Endothelial cell of umbilical vein (primary cell): Measurements from ENCODE around the gene CHI3L1. TPM values are rescaled to one million over a fixed set of nuclear protein-coding genes. Genes with fewer than 3 reads are reported as not detected.

Experiments used
- BruUV-seq: library from RNA; stranded (reverse); fragments of 400-500 nt; replicated peaks from 2 replicates; lab custom pipeline; 2021; lab: Mats Ljungman, UMichigan
- CTCF ChIA-PET: fragments of 300-600, 350-600 bp; sonication (Branson Sonifier 250); formaldehyde crosslinking; loops from one replicate; lab custom pipeline; 2021; ENCODE audit warnings: antibody characterized with exemption, inconsistent platforms; lab: Charles Lee
- POLR2A ChIA-PET: fragments of 300-600, 350-600 bp; sonication (Branson Sonifier 250); formaldehyde crosslinking; loops from one replicate; lab custom pipeline; 2021; ENCODE audit warnings: antibody characterized with exemption, inconsistent platforms; lab: Charles Lee
- DNase-seq: peaks from one replicate; pipeline ENCODE4 v3.0.0-alpha.2; 2011; ENCODE audit warnings: low read depth, low spot score
- FAIRE-seq: peaks from 2 replicates; lab custom pipeline; 2011; peaks lifted over from hg19 to GRCh38; lab: Jason Lieb, UNC
- H2AFZ ChIP-seq: 2 replicates; pipeline ENCODE4 v1.6.0; 2012; ENCODE audit warnings: low read depth, low read length, control low read depth, inconsistent platforms
- H3K27ac ChIP-seq: 2 replicates; pipeline ENCODE4 v1.5.1; 2011; ENCODE audit warnings: low read depth, mild to moderate bottlenecking, control low read depth, low read length, moderate library complexity; ENCODE audit not compliant: insufficient read depth
- H3K27me3 ChIP-seq, 2 experiments: 2 replicates each; pipeline versions ENCODE4 v1.6.0 to v1.6.1; 2011; ENCODE audit warnings: low read length in 2 of 2, mixed read lengths in 1 of 2; ENCODE audit not compliant: control insufficient read depth in 2 of 2, insufficient read depth in 2 of 2
- H3K36me3 ChIP-seq, 2 experiments: 2 replicates in 1 of 2; 3 replicates in 1 of 2; pipeline ENCODE4 v1.5.1; 2011; ENCODE audit warnings: low read length in 2 of 2, mild to moderate bottlenecking in 1 of 2, moderate library complexity in 1 of 2; ENCODE audit not compliant: control insufficient read depth in 2 of 2, insufficient read depth in 2 of 2; ENCODE audit errors: extremely low read depth in 1 of 2
- H3K4me1 ChIP-seq: 3 replicates; pipeline ENCODE4 v1.5.1; 2011; ENCODE audit warnings: mild to moderate bottlenecking, low read length; ENCODE audit not compliant: control insufficient read depth, insufficient read depth; ENCODE audit errors: extremely low read depth
- H3K4me2 ChIP-seq: 2 replicates; pipeline ENCODE4 v1.6.1; 2011; ENCODE audit warnings: low read length, control low read depth, mixed read lengths; ENCODE audit not compliant: insufficient read depth
- H3K4me3 ChIP-seq, 3 experiments: fragments of 200-600 bp in 1 of 3; sonication (generic), shearing (Covaris generic) in 1 of 3; replicated peaks in 1 of 3; 2 replicates each; pipeline ENCODE4 v1.5.1; 2011 to 2016; ENCODE audit warnings: control low read depth in 3 of 3, low read length in 3 of 3, mild to moderate bottlenecking in 2 of 3, inconsistent platforms in 1 of 3, low read depth in 1 of 3, moderate library complexity in 1 of 3; ENCODE audit not compliant: insufficient read depth in 1 of 3
- H3K79me2 ChIP-seq: 2 replicates; pipeline ENCODE4 v1.6.0; 2012; ENCODE audit warnings: low read length, inconsistent platforms; ENCODE audit not compliant: control insufficient read depth, insufficient read depth
- H3K9ac ChIP-seq: replicated peaks from 2 replicates; pipeline ENCODE3; 2011; ENCODE audit warnings: low read length, control low read depth; ENCODE audit not compliant: insufficient read depth; ENCODE audit errors: extremely low read depth
- H3K9me1 ChIP-seq: replicated peaks from 3 replicates; pipeline ENCODE4 v1.6.0; 2011; ENCODE audit warnings: mild to moderate bottlenecking, low read length; ENCODE audit not compliant: control insufficient read depth, insufficient read depth; ENCODE audit errors: extremely low read depth
- H3K9me3 ChIP-seq: replicated peaks from 2 replicates; pipeline ENCODE4 v1.5.1; 2012; ENCODE audit warnings: low read length, inconsistent platforms; ENCODE audit not compliant: control insufficient read depth, insufficient read depth
- H4K20me1 ChIP-seq: replicated peaks from 2 replicates; pipeline ENCODE3; 2011; ENCODE audit warnings: mild to moderate bottlenecking, low read length; ENCODE audit not compliant: control insufficient read depth, insufficient read depth; ENCODE audit errors: extremely low read depth
- EZH2 ChIP-seq: IDR thresholded peaks from 2 replicates; pipeline ENCODE4 v1.6.1; 2012; ENCODE audit warnings: borderline replicate concordance, low read depth, mild to moderate bottlenecking, moderate library complexity, low read length, inconsistent platforms; ENCODE audit not compliant: severe bottlenecking
- FOS ChIP-seq: IDR thresholded peaks from 2 replicates; pipeline ENCODE4 v1.6.1; 2011; ENCODE audit warnings: mild to moderate bottlenecking, low read length, moderate library complexity, borderline replicate concordance; ENCODE audit not compliant: insufficient read depth
- GATA2 ChIP-seq: IDR thresholded peaks from 2 replicates; pipeline ENCODE4 v1.7.0; 2011; ENCODE audit warnings: low read depth, mild to moderate bottlenecking, moderate library complexity, mixed read lengths, low read length; ENCODE audit not compliant: insufficient read length, insufficient read depth
- JUN ChIP-seq: IDR thresholded peaks from 2 replicates; pipeline ENCODE4 v1.6.1; 2011; ENCODE audit warnings: borderline replicate concordance, low read depth; ENCODE audit not compliant: insufficient read length, insufficient read depth
- MYC ChIP-seq: IDR thresholded peaks from one replicate; pipeline ENCODE4 v1.6.1; 2011; ENCODE audit warnings: mild to moderate bottlenecking, low read depth, low read length
- POLR2A ChIP-seq: IDR thresholded peaks from 2 replicates; pipeline ENCODE4 v1.6.1; 2012; ENCODE audit warnings: low read depth, mild to moderate bottlenecking, control low read depth, low read length
- POLR2AphosphoS5 ChIP-seq: IDR thresholded peaks from 2 replicates; pipeline ENCODE4 v1.6.1; 2012; ENCODE audit warnings: low read depth, mild to moderate bottlenecking, control low read depth, low read length, moderate library complexity; ENCODE audit not compliant: insufficient read depth
- dilution Hi-C: fragments of 300-500 bp; cut with MboI; formaldehyde crosslinking; loops from one replicate; pipeline ENCODE4 v1.15.0; 2019; ENCODE audit warnings: low sequenced_read_pairs; ENCODE audit not compliant: extremely low pct_ligation_motif_present
- intact Hi-C: fragments of 100-400 bp; cut with micrococcal nuclease; formaldehyde crosslinking; loops from one replicate; pipeline ENCODE4 v1.10.0; 2022
- polyA plus RNA-seq, 4 experiments: library from polyadenylated mRNA; depleted of rRNA in 3 of 4; stranded (reverse) in 3 of 4; unstranded in 1 of 4; fragments of >200 nt; gene quantifications; 2 replicates each; pipeline versions ENCODE4 v1.2.1 to v1.2.3, GENCODE V29; 2011 to 2012; ENCODE audit warnings: missing spikeins in 1 of 4
- total RNA-seq: library from RNA; stranded (reverse); gene quantifications from 2 replicates; pipeline ENCODE4 v1.2.3, GENCODE V29; 2021
- TF ChIP-seq, protein P1 (sequence below), 2 donors: IDR thresholded peaks; 1 replicate in 1 of 2; 2 replicates in 1 of 2; pipeline ENCODE4 v1.5.1; 2011; ENCODE audit warnings: low read length in 2 of 2, mild to moderate bottlenecking in 2 of 2, moderate library complexity in 2 of 2, control low read depth in 1 of 2, inconsistent platforms in 1 of 2, low read depth in 1 of 2; ENCODE audit not compliant: insufficient read depth in 1 of 2; ENCODE audit errors: extremely low read depth in 1 of 2
- TF ChIP-seq, protein P2 (sequence below): IDR thresholded peaks from 2 replicates; pipeline ENCODE4 v1.6.1; 2011; ENCODE audit not compliant: insufficient read depth, insufficient read length

Gene CHI3L1
- total and polyA plus RNA-seq, 2 donors (not counting 3 experiments of a cell fraction or from before 2014, with no cell fraction given), result not detected

DNA sequence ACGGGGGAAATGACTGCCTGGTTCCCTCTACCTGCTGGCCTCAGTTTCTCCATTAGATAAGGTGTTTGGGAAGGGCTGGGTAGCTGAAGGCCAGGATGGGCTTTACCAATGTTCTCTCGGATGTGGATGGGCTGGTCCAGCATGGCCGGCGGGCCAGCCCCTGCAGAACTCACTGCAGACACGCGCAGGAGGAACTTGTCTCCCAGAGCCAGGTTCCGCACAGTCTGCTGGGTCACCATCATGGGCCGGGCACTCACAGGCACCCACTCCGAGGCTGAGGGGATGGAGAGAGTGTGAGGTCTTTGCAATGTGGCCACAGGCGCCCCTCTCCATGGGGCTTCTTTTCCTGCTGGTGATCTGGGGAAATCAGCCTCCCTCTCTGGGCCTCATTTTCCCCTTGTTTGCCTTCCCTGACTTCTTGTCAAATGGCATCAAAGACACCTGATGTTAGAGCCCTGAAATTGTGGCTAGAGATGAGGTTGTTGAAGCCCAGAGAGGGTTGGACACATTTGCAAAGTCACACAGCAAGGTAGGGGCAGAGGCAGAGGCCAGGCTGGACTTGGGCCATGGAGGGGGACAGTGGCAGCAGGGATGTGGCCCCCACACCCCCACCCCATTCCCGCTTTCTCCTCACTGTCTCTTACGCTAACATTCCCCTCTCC, 12.0 kb downstream of the CHI3L1 start:
- H3K9me3 ChIP-seq, result no peaks in the 10 kb centered on the region
- H3K4me2 ChIP-seq, result no peak overlapping the region
- no peak overlapping the region for H3K9ac ChIP-seq
- POLR2A ChIA-PET, result no interaction called here
- no peak overlapping the region for H2AFZ ChIP-seq
- BruUV-seq, result no TSS peak
- DNase-seq, result no peak
- H3K9me1 ChIP-seq, result no peaks in the 10 kb centered on the region
- intact Hi-C loops (no loop called here), dilution Hi-C loops (no loop called here)
- H3K4me1 ChIP-seq, result peaks cover 6% of the 10 kb centered on the region
- no peaks in the 10 kb centered on the region for H3K79me2 ChIP-seq
- no peaks in the 10 kb centered on the region for H4K20me1 ChIP-seq
- no peak for TF ChIP-seq POLR2A
- TF ChIP-seq EZH2, result no peak
- no peak for TF ChIP-seq FOS
- no peak for TF ChIP-seq JUN
- TF ChIP-seq, protein P1, sequence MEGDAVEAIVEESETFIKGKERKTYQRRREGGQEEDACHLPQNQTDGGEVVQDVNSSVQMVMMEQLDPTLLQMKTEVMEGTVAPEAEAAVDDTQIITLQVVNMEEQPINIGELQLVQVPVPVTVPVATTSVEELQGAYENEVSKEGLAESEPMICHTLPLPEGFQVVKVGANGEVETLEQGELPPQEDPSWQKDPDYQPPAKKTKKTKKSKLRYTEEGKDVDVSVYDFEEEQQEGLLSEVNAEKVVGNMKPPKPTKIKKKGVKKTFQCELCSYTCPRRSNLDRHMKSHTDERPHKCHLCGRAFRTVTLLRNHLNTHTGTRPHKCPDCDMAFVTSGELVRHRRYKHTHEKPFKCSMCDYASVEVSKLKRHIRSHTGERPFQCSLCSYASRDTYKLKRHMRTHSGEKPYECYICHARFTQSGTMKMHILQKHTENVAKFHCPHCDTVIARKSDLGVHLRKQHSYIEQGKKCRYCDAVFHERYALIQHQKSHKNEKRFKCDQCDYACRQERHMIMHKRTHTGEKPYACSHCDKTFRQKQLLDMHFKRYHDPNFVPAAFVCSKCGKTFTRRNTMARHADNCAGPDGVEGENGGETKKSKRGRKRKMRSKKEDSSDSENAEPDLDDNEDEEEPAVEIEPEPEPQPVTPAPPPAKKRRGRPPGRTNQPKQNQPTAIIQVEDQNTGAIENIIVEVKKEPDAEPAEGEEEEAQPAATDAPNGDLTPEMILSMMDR (IDR thresholded peaks at IDR 0.05; ENCODE audit: extremely low read depth in 1 of 2, insufficient read depth in 1 of 2, low read depth in 1 of 2, low read length in 2 of 2), result no peak
- TF ChIP-seq GATA2, result no peak
- no peak for TF ChIP-seq POLR2AphosphoS5
- TF ChIP-seq, protein P2, sequence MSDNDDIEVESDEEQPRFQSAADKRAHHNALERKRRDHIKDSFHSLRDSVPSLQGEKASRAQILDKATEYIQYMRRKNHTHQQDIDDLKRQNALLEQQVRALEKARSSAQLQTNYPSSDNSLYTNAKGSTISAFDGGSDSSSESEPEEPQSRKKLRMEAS, result no peak
- no peak for TF ChIP-seq MYC
- no peak overlapping the region for H3K27ac ChIP-seq
- no peaks in the 10 kb centered on the region for H3K27me3 ChIP-seq
- no peak overlapping the region for H3K4me3 ChIP-seq
- no peak for FAIRE-seq
- no peaks in the 10 kb centered on the region for H3K36me3 ChIP-seq
- CTCF ChIA-PET, result interaction anchor here (1.1 to 5.6 kb wide), 5 partner anchors 8 to 135 kb away, joined by 5 to 98 read pairs (median 5); partner anchors contain the start of gene ADORA1
